ENCODE results near the gene MS4A5.

GRCh38 chr11:60396799-60397198 lies 32.6 kb upstream of the MS4A5 start:
- TF ChIP-seq POLR2A (IDR thresholded peaks at IDR 0.05) (no peak), CTCF (IDR thresholded peaks at IDR 0.05) (no peak)
